T-helper 2 cell treated with Interferon-gamma antibody and Interleukin-4, amounts not matched to agents 100 ng/mL and 5 ng/mL, for 36 hours (primary cell): ENCODE measurements around the gene SAMD14. TPM values are rescaled to one million over a fixed set of nuclear protein-coding genes. Genes with fewer than 3 reads are reported as not detected.
"Not testable (repeated sequence)": the region's sequence is repeated elsewhere in the genome, so short reads cannot be mapped to it uniquely, and the experiment has no call there.

Source experiments
- intact Hi-C: fragments of 100-400 bp; cut with micrococcal nuclease; formaldehyde crosslinking; loops from one replicate; pipeline ENCODE4 v1.15.1; 2023
- total RNA-seq: library from RNA; stranded (reverse); gene quantifications from 2 replicates; pipeline ENCODE4 v1.2.3, GENCODE V29; 2022

Gene SAMD14
- total RNA-seq, 1 donor from 2014 or later: 0.98 TPM

DNA sequence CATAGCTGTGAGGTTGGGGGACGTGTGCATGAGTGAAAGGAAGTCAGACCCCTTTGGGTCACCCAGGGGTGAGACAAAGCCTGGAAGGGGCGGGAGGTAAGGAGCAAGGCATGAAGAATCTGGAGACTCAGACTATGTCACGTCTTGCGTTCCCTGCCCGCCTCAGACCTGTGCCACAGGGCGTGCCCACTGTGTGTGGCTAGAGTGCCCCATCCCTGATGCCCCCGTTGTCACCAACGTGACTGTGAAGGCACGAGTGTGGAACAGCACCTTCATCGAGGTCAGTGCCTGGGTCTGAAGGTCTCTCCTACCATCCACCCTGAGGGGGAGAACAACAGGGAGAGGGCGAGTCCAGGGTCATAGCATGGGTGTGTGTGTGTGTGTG is 49.9 kb downstream of the SAMD14 start:
- intact Hi-C loops: no loop called here

DNA sequence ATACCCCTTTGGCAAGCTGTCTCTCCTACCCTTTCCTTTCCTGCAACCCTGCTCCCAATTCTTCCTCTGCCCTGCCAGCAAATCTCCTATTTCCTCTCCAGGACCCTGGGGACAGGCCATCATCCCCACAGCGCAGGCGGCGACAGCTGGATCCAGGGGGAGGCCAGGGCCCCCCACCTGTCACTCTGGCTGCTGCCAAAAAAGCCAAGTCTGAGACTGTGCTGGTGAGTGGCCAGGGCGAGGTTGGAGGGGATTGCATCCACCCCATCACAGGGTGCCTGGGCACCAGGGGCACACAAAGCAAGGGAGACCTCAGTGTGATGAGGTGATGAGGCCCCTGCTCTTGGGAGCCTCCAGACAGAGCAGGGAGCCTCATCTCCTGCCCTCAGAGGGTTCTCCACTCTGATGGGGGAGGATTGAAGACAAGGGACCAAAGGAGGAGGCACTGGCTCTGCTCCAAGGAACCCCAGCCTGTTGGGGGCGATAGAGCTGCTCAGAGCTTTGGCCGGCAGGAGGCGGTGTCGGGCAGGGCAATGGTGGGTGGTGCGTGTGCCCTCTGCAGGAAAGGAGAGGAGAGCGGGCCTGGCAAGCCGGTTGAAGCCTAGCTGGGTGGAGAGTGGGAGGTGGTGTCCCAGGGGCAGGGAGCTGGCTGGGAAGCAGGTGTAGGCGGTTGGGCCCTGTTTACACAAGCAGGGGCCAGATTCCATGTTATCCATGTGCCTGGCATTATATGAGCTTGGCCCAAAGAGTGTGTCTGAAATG is 50.4 kb downstream of the SAMD14 start:
- intact Hi-C loops: no loop called here

DNA sequence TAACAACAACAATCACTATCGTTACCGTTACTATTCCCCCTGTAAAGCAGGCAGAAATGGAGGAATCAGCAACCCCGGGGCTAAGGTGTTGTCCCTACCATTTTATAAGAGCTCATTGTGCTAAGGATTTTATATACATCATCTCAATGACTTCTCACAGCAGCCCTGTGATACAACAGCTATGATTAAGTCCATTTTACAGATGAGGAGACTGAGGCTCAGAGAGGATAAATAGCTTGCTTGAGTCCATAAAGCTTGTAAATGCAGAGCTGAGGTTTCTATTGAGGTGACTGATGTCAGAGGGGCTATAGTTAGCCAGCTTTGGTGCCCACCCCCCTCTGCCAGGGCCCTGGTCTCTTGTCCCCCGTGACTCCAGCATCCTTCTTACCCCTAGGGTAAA is 51.5 kb downstream of the SAMD14 start:
- intact Hi-C loops: no loop called here

DNA sequence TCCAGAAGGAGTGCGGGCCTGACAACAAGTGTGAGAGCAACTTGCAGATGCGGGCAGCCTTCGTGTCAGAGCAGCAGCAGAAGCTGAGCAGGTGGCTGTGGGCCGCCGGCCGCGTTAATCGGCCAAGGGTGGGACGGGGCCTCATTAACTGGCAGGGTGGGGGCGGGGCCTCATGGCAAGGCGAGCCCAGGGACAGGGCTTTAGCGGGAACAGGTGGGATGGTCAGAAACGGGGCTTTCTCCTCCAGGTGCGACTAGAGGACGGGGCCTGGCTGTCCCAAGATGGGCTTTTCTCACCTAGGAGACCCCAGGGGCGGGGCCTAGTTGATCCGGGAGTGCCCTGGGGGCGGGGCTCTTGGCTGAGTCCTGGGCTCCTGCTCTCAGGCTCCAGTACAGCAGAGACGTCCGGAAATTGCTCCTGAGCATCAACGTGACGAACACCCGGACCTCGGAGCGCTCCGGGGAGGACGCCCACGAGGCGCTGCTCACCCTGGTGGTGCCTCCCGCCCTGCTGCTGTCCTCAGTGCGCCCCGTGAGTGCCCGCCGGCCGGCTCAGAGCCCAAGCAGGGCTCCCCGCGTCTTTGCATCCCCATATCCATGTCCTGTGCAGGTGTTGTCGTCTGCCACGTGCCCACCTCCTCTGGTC is 53.2 kb downstream of the SAMD14 start:
- intact Hi-C loops: no loop called here

DNA sequence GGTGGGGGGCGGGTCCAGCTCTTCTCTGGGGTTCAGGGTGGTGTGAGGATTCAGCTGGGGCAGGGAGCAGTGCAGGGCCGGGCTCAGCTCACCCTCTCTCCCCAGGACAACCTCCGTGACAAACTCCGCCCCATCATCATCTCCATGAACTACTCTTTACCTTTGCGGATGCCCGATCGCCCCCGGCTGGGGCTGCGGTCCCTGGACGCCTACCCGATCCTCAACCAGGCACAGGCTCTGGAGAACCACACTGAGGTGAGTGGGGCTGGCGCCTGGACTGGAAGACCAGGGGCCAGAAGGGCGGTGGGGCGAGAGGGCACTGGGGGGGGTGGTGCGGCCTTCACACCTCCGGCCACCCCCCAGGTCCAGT is 53.8 kb downstream of the SAMD14 start:
- intact Hi-C loops: no loop called here

DNA sequence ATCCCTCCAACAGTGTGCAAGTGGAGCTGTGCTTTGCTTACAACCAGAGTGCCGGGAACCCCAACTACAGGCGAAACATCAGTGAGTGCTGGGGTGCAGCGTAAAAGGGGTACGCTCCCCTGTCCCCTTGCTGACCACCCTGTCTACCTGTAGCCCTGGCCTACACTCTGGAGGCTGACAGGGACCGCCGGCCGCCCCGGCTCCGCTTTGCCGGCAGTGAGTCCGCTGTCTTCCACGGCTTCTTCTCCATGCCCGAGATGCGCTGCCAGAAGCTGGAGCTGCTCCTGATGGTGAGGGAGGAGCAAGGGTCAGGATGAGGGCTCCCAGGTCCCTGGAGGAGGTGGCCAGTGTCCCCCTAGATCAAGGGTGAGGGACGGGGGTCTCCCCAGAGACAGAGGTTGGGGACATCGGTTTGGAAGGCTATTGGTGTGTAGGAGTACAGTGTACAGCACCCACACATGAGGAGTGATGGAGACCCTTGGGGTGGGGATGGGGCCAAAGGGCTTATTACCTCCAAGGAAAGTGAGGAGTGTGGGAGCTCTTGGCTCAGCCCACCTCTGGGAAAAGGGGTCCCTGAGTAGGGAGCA is 54.4 kb downstream of the SAMD14 start:
- intact Hi-C loops: no loop called here

DNA sequence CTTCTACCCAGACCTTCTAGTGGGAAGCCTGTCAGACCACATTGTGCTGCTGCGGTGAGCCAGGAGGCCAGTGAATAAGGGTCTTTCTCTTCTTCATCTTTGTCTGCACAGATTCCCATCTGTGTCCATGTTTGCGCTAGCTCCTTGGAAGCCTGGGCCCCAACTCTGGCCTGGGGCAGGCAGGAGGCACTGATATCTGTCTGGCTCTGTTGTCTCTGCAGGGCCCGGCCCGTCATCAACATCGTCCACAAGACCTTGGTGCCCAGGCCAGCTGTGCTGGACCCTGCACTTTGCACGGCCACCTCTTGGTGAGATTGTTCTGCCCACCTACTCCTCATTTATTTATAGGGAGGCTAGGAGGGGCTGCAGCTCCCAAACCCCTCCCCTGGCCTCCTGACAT is 55.7 kb downstream of the SAMD14 start:
- intact Hi-C loops: no loop called here

DNA sequence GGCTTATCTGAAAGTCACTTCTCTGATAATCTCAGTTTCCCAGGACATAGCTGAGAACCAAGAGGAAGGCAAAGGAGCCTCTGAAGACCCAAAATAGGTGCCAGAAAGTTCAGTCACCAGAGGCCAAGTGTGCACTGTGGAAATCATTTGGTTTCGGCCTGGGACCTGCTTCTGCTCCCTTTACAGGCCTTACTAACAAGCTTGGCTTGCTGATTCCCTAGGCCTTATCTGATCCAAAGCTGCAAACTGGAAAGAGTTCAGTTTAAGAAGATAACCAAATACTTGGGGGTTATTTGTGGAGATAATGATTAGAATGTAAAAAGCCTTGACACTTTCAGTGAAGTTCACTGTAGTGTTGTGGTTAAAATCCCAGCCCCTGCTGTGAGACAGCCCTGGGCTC is 57.0 kb downstream of the SAMD14 start:
- intact Hi-C loops: no loop called here

DNA sequence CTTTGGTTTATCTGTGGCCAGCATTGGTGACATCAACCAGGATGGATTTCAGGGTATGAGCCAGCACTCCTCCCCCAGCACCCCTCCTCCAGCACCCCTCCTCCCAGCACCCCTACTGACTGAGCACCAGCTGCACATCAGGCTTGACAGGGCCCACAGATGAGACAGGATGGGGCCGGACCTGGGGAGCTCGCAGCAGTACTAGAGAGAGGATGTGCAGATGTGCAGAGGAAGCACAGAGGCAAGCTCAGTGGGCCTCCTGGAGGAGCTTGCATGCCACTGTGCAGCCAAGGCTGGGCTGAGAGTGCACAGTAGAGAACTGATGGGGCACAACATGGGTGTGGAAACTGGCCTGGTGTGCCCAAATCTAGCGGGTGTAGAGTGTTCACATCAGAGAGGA is 57.8 kb downstream of the SAMD14 start:
- intact Hi-C loops: no loop called here

DNA sequence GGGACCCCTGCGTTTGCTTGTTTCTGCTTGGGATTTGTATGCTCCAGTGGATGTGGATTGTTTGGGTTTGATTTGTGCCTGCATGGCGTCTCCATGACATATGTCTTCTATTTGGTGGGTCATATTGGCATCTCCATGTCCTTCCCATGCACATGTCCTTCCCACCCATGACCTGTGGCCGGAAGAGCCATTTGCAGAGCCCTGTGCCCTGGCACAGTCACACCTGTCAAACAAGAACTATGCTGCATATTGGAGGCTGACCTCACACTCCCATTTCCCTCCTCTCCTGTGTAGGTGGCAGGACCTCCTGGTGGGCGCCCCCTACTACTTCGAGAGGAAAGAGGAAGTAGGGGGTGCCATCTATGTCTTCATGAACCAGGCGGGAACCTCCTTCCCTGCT is 58.3 kb downstream of the SAMD14 start:
- intact Hi-C loops: no loop called here

DNA sequence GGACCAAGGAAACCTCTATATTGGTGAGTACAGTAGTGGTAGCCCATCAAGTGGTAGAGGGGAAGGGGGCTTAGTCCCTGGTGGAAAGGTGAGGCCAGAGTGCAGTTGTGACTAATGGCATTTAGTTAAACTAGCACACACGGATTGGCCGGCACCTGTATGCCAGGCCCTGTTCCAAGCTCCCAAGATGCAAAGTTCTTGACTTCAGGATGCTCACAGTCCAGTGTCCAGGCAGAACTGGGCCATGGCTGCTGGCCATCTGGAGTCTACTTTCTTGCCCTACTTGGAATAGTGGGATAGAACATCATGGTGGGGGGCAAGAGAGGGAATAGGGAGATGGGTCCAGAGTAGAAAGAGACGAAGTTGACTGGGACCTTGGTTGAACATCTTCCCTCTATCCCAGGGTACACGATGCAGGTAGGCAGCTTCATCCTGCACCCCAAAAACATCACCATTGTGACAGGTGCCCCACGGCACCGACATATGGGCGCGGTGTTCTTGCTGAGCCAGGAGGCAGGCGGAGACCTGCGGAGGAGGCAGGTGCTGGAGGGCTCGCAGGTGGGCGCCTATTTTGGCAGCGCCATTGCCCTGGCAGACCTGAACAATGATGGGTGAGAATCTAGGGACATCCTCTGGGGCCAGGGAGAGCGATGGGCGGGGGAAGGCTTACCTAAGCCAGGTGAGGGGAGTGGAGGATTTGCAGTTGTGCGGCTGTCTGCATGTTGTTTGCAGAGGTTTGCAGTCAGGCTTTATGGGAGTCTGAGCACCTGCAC is 58.9 kb downstream of the SAMD14 start:
- intact Hi-C loops: no loop called here

DNA sequence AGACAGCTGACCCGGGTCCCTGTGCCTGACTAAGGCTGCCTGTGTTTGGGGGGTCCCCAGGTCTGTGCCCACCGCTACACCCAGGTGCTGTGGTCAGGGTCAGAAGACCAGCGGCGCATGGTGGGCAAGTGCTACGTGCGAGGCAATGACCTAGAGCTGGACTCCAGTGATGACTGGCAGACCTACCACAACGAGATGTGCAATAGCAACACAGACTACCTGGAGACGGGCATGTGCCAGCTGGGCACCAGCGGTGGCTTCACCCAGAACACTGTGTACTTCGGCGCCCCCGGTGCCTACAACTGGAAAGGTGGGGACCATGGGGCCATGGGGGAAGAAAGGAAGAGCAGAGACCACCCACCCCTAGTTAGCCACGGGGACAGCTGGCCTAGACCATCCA is 62.0 kb downstream of the SAMD14 start:
- intact Hi-C loops: no loop called here

DNA sequence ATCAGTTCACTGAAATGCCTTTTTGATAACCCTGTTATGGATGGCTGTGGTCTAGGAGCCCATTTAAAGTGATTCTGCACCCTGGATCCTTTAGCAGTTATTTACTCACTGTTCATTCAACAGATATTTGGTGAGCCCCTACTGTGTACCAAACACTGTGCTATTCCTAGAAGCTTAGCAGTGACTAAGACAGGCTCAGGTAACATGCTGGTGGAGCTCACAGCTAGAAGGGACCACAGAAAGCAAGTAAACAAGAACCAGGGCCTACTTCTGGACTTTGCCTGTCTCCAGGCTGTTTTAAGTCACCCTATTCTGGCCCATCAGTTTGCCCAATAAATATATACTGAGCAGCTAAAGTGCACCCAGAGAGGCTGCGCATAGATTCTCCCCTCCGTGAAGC is 63.0 kb downstream of the SAMD14 start:
- intact Hi-C loops: no loop called here

DNA sequence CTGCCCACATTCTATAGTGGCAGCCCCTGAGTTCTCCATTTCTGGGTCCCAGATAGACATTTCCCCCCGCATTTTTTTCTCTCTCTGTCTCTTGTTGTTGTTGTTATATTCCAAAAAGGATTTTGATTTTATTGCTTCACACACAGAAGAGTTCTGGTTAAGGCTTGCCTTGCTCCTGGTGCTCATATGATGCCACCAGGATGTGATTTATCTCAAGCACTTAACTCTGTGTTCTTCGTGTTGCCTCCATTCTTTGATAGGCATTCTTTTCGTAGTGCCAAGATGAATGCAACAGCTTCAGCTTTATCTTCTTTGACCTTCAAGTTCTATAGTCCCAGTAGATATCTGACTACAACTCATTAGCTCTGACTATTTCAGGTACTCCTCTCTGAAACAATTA is 64.9 kb downstream of the SAMD14 start:
- intact Hi-C loops: no loop called here

DNA sequence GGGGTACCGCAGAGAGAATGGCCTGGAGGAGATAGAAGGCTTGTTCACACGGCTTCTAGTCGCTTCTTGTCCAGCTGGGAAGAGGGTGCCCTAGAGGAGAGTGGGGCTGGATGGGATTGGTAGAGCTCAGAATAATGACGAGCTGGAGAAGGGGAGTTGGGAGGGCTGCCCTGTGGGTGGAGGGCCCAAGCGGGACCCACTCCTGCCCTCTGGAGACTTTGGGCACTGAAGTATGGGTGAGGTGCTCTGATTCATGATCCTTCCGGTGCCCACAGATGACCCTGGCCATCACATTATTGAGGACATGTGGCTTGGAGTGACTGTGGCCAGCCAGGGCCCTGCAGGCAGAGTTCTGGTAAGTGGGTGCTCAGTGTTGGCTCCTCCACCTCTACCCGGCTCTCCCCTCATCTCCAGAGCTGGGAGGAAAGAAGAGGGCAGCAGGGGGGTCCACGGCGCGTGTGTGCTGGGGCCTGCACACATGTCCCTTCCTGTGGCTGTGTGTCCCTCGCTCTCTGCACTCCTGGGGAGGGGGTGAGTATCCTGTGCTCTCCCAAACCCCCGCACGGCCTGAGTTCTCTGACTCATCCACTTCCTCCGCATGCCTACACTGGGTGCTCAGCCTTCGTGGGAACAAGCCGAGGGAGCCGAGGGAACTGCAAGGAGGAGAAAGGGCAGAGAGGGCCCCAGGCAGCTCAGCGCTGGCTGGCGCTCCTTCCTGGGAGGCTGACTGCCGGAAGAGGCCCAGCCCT is 65.5 kb downstream of the SAMD14 start:
- intact Hi-C loops: no loop called here

DNA sequence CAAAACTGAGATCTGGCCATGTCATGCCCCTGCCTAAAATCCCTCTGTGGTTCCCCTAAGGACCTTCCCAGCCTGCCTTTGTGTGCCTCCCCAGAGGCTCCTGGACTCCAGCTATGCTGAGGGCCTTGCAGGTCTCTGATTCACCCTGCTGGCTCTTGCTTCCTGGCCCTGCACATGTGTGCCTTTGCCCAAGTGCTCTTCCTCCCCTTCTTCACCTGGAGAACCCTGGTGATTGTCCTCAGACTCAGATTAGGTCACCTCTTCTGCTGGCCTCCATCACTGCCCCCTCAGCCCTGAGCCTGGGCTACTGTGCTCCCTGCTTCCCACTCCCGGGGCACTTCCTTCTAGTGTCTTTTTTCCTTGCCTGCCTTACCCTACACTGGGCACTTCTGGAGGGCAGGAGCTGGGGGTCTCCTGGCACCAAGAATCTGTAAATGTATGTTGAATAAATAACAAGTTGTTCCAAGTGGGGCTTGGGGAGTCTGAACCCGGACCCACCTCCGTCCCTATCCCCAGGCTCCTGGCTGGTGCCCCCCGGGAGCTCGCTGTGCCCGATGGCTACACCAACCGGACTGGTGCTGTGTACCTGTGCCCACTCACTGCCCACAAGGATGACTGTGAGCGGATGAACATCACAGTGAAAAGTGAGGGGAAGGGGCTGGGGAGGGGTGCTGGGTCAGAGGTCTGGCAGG is 66.3 kb downstream of the SAMD14 start:
- intact Hi-C loops: no loop called here

DNA sequence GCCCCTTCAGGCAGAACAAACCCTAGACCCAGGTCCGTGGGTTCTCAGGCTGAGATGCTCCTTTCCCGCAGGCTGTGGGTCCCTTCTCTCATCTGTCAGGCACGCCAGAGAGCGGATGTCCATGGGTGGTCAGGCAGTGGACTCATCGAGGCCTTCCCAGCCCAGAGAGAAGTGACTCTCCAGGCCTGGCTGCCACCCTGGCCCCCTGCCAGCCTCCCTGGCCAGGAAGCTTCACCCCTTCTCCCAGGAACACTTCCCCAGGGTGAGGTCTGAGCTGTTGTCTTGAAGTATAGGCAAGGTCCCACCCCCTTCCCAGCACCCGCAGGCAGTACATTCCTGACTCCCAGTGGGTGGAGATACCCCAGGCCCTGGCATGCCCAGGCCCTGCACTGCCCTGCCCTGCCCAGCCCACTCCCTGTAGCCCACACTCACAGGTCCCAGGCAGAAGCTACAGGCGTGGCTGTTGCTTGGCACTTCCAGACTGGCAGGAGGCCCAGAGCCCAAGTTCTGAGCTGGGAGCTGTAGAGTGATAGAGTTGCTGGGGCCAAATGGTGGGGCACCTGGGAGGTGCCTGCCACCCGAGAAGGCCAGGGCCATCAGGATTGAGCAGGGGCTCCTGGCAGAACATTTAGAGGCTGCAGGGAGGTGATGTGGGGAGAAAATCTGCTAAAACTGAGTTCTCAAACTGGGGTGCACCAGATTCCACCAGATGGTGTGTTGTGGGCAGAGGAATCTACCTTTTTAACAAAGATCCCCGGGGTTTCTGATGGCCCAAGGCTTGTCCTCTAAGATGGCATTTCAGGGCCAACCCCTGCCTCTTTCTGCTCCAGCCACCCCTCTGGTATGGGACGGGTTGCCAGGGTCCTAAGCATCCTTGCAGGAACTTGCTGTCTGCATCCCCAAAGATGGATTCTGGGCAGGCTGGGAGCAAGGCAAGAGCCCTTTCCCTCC is 67.4 kb downstream of the SAMD14 start:
- intact Hi-C loops: no loop called here

DNA sequence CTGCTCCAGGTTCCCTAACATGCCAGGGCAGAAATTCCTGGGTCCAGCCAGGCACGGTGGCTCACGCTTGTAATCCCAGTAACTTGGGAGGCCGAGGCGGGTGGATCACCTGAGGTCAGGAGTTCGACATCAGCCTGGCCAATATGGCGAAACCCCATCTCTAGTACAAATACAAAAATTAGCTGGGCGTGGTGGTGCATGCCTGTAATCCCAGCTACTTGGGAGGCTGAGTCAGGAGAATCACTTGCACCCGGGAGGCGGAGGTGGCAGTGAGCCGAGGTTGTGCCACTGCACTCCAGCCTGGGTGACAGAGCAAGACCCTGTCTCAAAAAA is 68.3 kb downstream of the SAMD14 start:
- intact Hi-C loops: not testable (repeated sequence)

DNA sequence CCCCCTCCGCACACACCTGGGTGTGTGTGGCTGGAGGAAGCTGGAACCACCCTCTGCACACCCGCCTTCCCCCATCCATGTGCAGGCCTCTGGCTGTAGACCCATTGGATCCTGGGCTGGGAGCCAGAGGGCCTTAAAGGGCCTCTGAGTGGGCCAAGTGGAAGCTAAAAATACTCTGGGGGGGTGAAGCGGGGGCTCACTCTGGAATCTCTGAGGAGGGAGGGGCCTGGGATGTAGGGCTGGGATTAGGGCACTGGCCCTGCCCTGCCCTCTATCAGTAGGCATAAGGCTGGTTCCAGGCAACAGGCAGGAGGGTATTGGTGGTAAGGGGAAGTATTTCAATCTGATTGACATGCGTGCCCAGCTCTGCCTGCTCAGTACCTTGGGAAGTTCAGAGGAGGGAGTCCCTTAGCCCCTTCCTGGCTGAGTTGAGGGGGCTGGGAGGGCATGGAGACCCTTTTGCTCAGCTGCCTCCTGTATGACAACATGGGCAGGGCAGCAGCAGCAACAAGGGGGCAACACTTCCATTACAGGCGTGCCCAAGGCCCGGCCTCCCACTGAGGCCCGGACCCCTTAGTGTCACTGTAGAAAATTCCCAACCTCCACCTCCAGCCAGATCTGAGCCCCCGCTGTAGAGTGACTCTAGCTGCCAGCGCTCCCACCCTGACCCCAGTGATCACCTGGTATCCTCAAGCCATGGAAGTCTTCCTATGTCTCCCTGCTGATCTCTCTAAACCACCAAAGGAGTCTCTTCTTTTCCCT is 68.8 kb downstream of the SAMD14 start:
- intact Hi-C loops: no loop called here
